ENCODE data around the gene C1orf116. TPM values are rescaled to one million over a fixed set of nuclear protein-coding genes. Genes with fewer than 3 reads are reported as not detected.

C1orf116 gene
- polyA plus RNA-seq, 4 donors: 9.8 to 32.1 (median 24.3) TPM

DNA sequence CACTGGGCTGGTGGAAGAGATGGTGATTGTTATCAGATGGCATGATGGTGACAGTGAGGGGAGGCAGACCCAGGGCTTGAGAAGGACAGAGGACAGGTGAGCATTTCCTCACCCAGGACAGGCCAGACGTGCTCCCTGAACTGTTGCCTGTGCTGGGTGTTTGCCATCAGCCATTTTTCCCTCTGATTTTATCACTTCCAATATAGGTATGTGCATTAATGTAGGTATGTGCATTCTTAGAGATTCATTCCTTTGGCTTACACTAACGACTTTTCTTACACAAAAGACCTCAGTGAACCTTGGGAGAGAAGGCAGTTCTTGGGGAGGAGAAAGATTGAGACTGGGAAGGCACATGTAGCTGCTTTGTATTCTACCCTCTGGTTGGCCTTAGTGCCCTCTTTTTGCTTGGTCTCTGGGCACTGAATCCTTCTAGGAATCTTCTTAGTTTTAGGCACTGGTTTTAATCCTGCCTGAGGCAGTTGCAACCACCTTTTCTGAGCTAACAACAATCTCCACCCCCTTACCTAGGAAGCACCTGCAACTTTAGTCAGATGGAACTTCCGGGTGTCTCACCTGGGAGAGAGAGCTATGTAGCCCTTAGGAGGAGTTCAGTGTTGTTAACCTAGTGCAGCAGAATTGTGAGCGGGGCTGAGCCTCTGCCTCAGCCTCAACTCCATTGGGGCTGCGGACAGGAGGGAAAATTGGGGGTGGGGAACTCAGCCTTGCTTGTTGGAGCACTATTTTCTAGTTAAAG is 30.9 kb downstream of the C1orf116 start:
- FAIRE-seq (no peak), DNase-seq (peak; percentile 64 to 67)
- 33 to 65% (median 47%) methylated on average over 5 of the region's 5 CpGs for WGBS, 3 donors
- Histone ChIP-seq H3K4me3 (ENCODE audit: low read depth in 1 of 3, low read length in 3 of 3) (no peak overlapping the region), H3K27me3 (ENCODE audit: control insufficient read depth in 3 of 3, insufficient read depth in 3 of 3, low read length in 3 of 3) (no peaks in the 10 kb centered on the region), H3K36me3 (ENCODE audit: control insufficient read depth in 3 of 3, insufficient read depth in 2 of 3, low read depth in 1 of 3, low read length in 3 of 3) (no peaks in the 10 kb centered on the region), H3K9me3 (ENCODE audit: control insufficient read depth in 2 of 2, insufficient read depth in 1 of 2, low read depth in 1 of 2, low read length in 1 of 2) (no peaks in the 10 kb centered on the region), H3K27ac (ENCODE audit: low read depth in 1 of 3, low read length in 2 of 3) (peak overlapping the region in 2 of 3 donors; percentile 26 to 53), H3K4me1 (ENCODE audit: control insufficient read depth in 3 of 3, insufficient read depth in 2 of 3, low read depth in 1 of 3, low read length in 2 of 3) (peaks cover 0 to 39% (median 2%) of the 10 kb centered on the region in 3 donors)

DNA sequence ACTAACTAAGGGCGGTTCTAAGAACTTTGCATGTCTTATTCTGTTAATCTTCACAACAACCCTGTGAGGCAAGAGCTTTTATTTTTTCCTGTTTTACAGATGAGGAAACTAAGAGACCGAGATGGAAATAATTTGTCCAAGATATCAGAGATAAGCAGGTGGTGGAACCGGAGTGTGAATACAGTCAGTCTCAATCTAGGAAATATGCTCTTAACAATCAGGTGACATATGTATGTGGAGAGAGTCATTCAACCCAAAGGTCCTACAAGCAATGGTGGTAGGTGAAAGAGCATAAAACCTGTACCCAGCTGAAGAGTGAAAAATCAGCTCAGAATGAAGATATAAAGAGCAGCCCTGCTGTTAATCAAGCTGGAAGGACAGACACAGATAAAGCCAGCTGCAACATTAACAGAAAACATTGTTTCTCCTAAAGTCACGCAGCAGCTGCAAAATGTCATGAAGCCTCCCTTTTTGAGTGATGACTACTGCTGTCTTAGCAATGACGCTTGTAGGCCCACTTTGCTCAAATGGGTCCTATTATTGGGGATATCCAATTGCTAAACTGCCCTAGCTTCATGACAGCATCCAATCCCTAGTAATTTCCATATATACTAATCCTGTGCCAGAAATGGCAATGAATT is 31.8 kb downstream of the C1orf116 start:
- DNase-seq: no peak
- Histone ChIP-seq H3K27me3 (ENCODE audit: control insufficient read depth in 3 of 3, insufficient read depth in 3 of 3, low read length in 3 of 3) (no peaks in the 10 kb centered on the region), H3K27ac (ENCODE audit: low read depth in 1 of 3, low read length in 2 of 3) (no peak overlapping the region), H3K4me1 (ENCODE audit: control insufficient read depth in 3 of 3, insufficient read depth in 2 of 3, low read depth in 1 of 3, low read length in 2 of 3) (peaks cover 0 to 31% (median 2%) of the 10 kb centered on the region in 3 donors), H3K4me3 (ENCODE audit: low read depth in 1 of 3, low read length in 3 of 3) (no peak overlapping the region), H3K36me3 (ENCODE audit: control insufficient read depth in 3 of 3, insufficient read depth in 2 of 3, low read depth in 1 of 3, low read length in 3 of 3) (no peaks in the 10 kb centered on the region), H3K9me3 (ENCODE audit: control insufficient read depth in 2 of 2, insufficient read depth in 1 of 2, low read depth in 1 of 2, low read length in 1 of 2) (no peaks in the 10 kb centered on the region)
- 65 to 71% (median 68%) methylated on average over 5 of the region's 5 CpGs for WGBS, 3 donors
- no peak for FAIRE-seq

GRCh38 chr1:206998816-206999215 is 33.7 kb downstream of the C1orf116 start:
- no peak for FAIRE-seq
- Histone ChIP-seq H3K9me3 (ENCODE audit: control insufficient read depth in 2 of 2, insufficient read depth in 1 of 2, low read depth in 1 of 2, low read length in 1 of 2) (no peaks in the 10 kb centered on the region), H3K27ac (ENCODE audit: low read depth in 1 of 3, low read length in 2 of 3) (no peak overlapping the region), H3K36me3 (ENCODE audit: control insufficient read depth in 3 of 3, insufficient read depth in 2 of 3, low read depth in 1 of 3, low read length in 3 of 3) (no peaks in the 10 kb centered on the region), H3K27me3 (ENCODE audit: control insufficient read depth in 3 of 3, insufficient read depth in 3 of 3, low read length in 3 of 3) (peaks cover 0 to 2% (median 0%) of the 10 kb centered on the region in 3 donors), H3K4me3 (ENCODE audit: low read depth in 1 of 3, low read length in 3 of 3) (no peak overlapping the region), H3K4me1 (ENCODE audit: control insufficient read depth in 3 of 3, insufficient read depth in 2 of 3, low read depth in 1 of 3, low read length in 2 of 3) (peaks cover 0 to 18% (median 2%) of the 10 kb centered on the region in 3 donors)
- no peak for DNase-seq
- WGBS, 3 donors: 83 to 92% (median 90%) methylated on average over 2 of the region's 2 CpGs

GRCh38 chr1:206992790-206993189 is 39.8 kb downstream of the C1orf116 start:
- H3K27me3 ChIP-seq (ENCODE audit: control insufficient read depth in 3 of 3, insufficient read depth in 3 of 3, low read length in 3 of 3): peaks cover 0 to 2% (median 0%) of the 10 kb centered on the region in 3 donors
- no peaks in the 10 kb centered on the region for H3K36me3 ChIP-seq (ENCODE audit: control insufficient read depth in 3 of 3, insufficient read depth in 2 of 3, low read depth in 1 of 3, low read length in 3 of 3)
- H3K4me3 ChIP-seq (ENCODE audit: low read depth in 1 of 3, low read length in 3 of 3): no peak overlapping the region
- H3K4me1 ChIP-seq (ENCODE audit: control insufficient read depth in 3 of 3, insufficient read depth in 2 of 3, low read depth in 1 of 3, low read length in 2 of 3): peaks cover 0 to 6% (median 0%) of the 10 kb centered on the region in 3 donors
- peak overlapping the region in 1 of 3 donors; percentile 25 for H3K27ac ChIP-seq (ENCODE audit: low read depth in 1 of 3, low read length in 2 of 3)
- FAIRE-seq (no peak), DNase-seq (peak in 1 of 2 donors; percentile 60)
- no peaks in the 10 kb centered on the region for H3K9me3 ChIP-seq (ENCODE audit: control insufficient read depth in 2 of 2, insufficient read depth in 1 of 2, low read depth in 1 of 2, low read length in 1 of 2)

- 94 to 98% (median 95%) methylated on average over 1 of the region's 1 CpG for WGBS, 3 donors
- Histone ChIP-seq H3K4me3 (ENCODE audit: low read depth in 1 of 3, low read length in 3 of 3) (no peak overlapping the region), H3K27ac (ENCODE audit: low read depth in 1 of 3, low read length in 2 of 3) (no peak overlapping the region), H3K9me3 (ENCODE audit: control insufficient read depth in 2 of 2, insufficient read depth in 1 of 2, low read depth in 1 of 2, low read length in 1 of 2) (no peaks in the 10 kb centered on the region), H3K27me3 (ENCODE audit: control insufficient read depth in 3 of 3, insufficient read depth in 3 of 3, low read length in 3 of 3) (no peaks in the 10 kb centered on the region), H3K4me1 (ENCODE audit: control insufficient read depth in 3 of 3, insufficient read depth in 2 of 3, low read depth in 1 of 3, low read length in 2 of 3) (peaks cover 0 to 12% (median 0%) of the 10 kb centered on the region in 3 donors), H3K36me3 (ENCODE audit: control insufficient read depth in 3 of 3, insufficient read depth in 2 of 3, low read depth in 1 of 3, low read length in 3 of 3) (no peaks in the 10 kb centered on the region)
- FAIRE-seq (no peak), DNase-seq (no peak)
These were observed 44.7 kb downstream of the C1orf116 start for GRCh38 chr1:206987873-206988272.

DNA sequence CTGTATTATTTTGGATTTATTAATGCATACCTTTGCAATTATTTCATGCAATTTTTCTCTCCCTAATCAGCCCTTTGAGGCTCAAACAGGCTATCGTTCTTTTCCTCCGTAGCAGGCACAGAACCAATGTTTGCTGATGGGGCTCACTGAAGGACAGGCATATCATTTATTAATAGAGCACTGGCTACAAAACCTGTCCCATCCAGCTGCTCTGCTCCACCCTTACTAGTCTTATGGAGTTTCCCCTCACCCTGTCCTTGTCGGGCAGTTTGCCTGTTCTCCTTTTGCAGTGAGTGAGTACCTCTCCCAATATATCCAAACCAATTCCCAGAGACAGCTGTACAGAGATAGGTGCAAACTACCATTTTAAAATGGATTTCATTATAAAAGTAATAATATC is 45.7 kb downstream of the C1orf116 start:
- DNase-seq: no peak
- Histone ChIP-seq H3K4me3 (ENCODE audit: low read depth in 1 of 3, low read length in 3 of 3) (no peak overlapping the region), H3K36me3 (ENCODE audit: control insufficient read depth in 3 of 3, insufficient read depth in 2 of 3, low read depth in 1 of 3, low read length in 3 of 3) (no peaks in the 10 kb centered on the region), H3K4me1 (ENCODE audit: control insufficient read depth in 3 of 3, insufficient read depth in 2 of 3, low read depth in 1 of 3, low read length in 2 of 3) (peaks cover 0 to 8% (median 0%) of the 10 kb centered on the region in 3 donors), H3K27me3 (ENCODE audit: control insufficient read depth in 3 of 3, insufficient read depth in 3 of 3, low read length in 3 of 3) (no peaks in the 10 kb centered on the region), H3K9me3 (ENCODE audit: control insufficient read depth in 2 of 2, insufficient read depth in 1 of 2, low read depth in 1 of 2, low read length in 1 of 2) (no peaks in the 10 kb centered on the region), H3K27ac (ENCODE audit: low read depth in 1 of 3, low read length in 2 of 3) (no peak overlapping the region)
- WGBS, 3 donors: 58 to 65% (median 60%) methylated on average over 3 of the region's 3 CpGs
- FAIRE-seq: no peak

- Histone ChIP-seq H3K4me1 (ENCODE audit: control insufficient read depth in 3 of 3, insufficient read depth in 2 of 3, low read depth in 1 of 3, low read length in 2 of 3) (peaks cover 0 to 10% (median 0%) of the 10 kb centered on the region in 3 donors), H3K4me3 (ENCODE audit: low read depth in 1 of 3, low read length in 3 of 3) (no peak overlapping the region), H3K27me3 (ENCODE audit: control insufficient read depth in 3 of 3, insufficient read depth in 3 of 3, low read length in 3 of 3) (no peaks in the 10 kb centered on the region), H3K27ac (ENCODE audit: low read depth in 1 of 3, low read length in 2 of 3) (no peak overlapping the region), H3K36me3 (ENCODE audit: control insufficient read depth in 3 of 3, insufficient read depth in 2 of 3, low read depth in 1 of 3, low read length in 3 of 3) (no peaks in the 10 kb centered on the region), H3K9me3 (ENCODE audit: control insufficient read depth in 2 of 2, insufficient read depth in 1 of 2, low read depth in 1 of 2, low read length in 1 of 2) (no peaks in the 10 kb centered on the region)
- DNase-seq (no peak), FAIRE-seq (no peak)
- WGBS, 3 donors: 71 to 84% (median 81%) methylated on average over 3 of the region's 3 CpGs
These were observed 46.2 kb downstream of the C1orf116 start for GRCh38 chr1:206986402-206986801.

DNA sequence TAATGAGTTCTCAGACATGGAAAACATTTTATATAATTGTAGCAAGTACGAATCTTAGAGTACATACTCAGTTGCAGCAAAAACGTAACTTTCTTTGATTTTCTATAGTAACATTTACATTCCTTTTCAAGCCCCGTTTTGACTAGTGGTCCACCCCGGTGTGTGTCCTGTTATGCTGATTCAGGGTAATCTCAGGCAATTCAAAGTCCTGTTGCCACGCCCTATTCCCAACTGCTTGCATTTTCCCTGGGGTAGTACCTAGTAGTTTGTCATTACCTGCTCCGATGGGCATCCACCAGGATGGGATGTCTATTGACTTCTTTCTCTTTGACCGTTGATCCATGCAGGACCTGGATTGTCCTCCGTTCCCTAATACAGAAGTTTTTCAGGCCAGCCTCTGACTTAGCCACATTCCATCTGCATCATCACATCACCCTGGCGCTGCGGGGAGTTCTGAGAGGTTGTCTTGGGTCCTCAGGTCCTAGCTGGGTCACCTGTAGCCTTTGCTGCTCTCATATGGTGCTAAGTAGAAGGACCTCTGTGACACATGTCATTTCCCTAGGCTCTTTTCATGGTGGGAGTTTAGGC is 47.3 kb downstream of the C1orf116 start:
- Histone ChIP-seq H3K9me3 (ENCODE audit: control insufficient read depth in 2 of 2, insufficient read depth in 1 of 2, low read depth in 1 of 2, low read length in 1 of 2) (no peaks in the 10 kb centered on the region), H3K4me1 (ENCODE audit: control insufficient read depth in 3 of 3, insufficient read depth in 2 of 3, low read depth in 1 of 3, low read length in 2 of 3) (peaks cover 0 to 20% (median 0%) of the 10 kb centered on the region in 3 donors), H3K36me3 (ENCODE audit: control insufficient read depth in 3 of 3, insufficient read depth in 2 of 3, low read depth in 1 of 3, low read length in 3 of 3) (no peaks in the 10 kb centered on the region), H3K4me3 (ENCODE audit: low read depth in 1 of 3, low read length in 3 of 3) (no peak overlapping the region), H3K27me3 (ENCODE audit: control insufficient read depth in 3 of 3, insufficient read depth in 3 of 3, low read length in 3 of 3) (no peaks in the 10 kb centered on the region), H3K27ac (ENCODE audit: low read depth in 1 of 3, low read length in 2 of 3) (no peak overlapping the region)
- 43 to 61% (median 52%) methylated on average over 10 of the region's 10 CpGs for WGBS, 3 donors
- peak in 1 of 2 donors; percentile 61 for DNase-seq
- no peak for FAIRE-seq
